IMR-90 (cell line): Measurements from ENCODE around the gene EHD4. TPM values are rescaled to one million over a fixed set of nuclear protein-coding genes. Genes with fewer than 3 reads are reported as not detected.

Source experiments
- ATAC-seq: fragments of 200-7000 bp; cut with Tn5 transposase; 2 replicates; pipeline ENCODE4 v1.9.1; 2020; ENCODE audit warnings: low read depth, mild to moderate bottlenecking, moderate library complexity
- BruUV-seq: library from RNA; stranded (reverse); fragments of 400-500 nt; replicated peaks from 2 replicates; lab custom pipeline; 2021; lab: Mats Ljungman, UMichigan
- CTCF ChIA-PET: fragments of 300-600 bp; formaldehyde crosslinking; extraction: SDS; loops from one replicate; lab custom pipeline; 2021; ENCODE audit warnings: antibody characterized with exemption; lab: Yijun Ruan, JAX
- POLR2A ChIA-PET: fragments of 300-600 bp; sonication (Branson Sonifier 250); formaldehyde crosslinking; loops from one replicate; lab custom pipeline; 2022; ENCODE audit warnings: antibody characterized with exemption; ENCODE audit not compliant: unreplicated experiment; lab: Charles Lee
- DNase-seq: peaks from one replicate; pipeline ENCODE4 v3.0.0; 2013
- H2AFZ ChIP-seq: replicated peaks from 2 replicates; pipeline ENCODE3; 2013; ENCODE audit warnings: low read length, mild to moderate bottlenecking; ENCODE audit not compliant: poor library complexity
- H2AK5ac ChIP-seq: 2 replicates; pipeline ENCODE4 v1.6.1; 2013; ENCODE audit warnings: low read depth, low read length, inconsistent platforms
- H2AK9ac ChIP-seq: replicated peaks from 2 replicates; pipeline ENCODE3; 2013; ENCODE audit warnings: mild to moderate bottlenecking, low read depth, low read length, moderate library complexity; ENCODE audit not compliant: poor library complexity
- H2BK120ac ChIP-seq: 2 replicates; pipeline ENCODE4 v1.6.1; 2013; ENCODE audit warnings: low read depth, low read length, inconsistent platforms
- H2BK15ac ChIP-seq: 3 replicates; pipeline ENCODE4 v1.6.1; 2013; ENCODE audit warnings: low read depth, low read length, inconsistent platforms
- H2BK20ac ChIP-seq: 2 replicates; pipeline ENCODE4 v1.6.1; 2013; ENCODE audit warnings: low read depth, mild to moderate bottlenecking, inconsistent platforms, low read length, moderate library complexity
- H2BK5ac ChIP-seq: 2 replicates; pipeline ENCODE4 v1.6.1; 2013; ENCODE audit warnings: mild to moderate bottlenecking, low read depth, low read length, inconsistent platforms; ENCODE audit not compliant: poor library complexity, severe bottlenecking
- H3K14ac ChIP-seq: replicated peaks from 2 replicates; pipeline ENCODE4 v1.6.1; 2013; ENCODE audit warnings: low read depth, low read length, inconsistent platforms
- H3K18ac ChIP-seq: 2 replicates; pipeline ENCODE4 v1.6.1; 2013; ENCODE audit warnings: low read depth, low read length, control low read depth
- H3K23ac ChIP-seq: 2 replicates; pipeline ENCODE4 v1.6.1; 2013; ENCODE audit warnings: low read depth, low read length, inconsistent platforms
- H3K27ac ChIP-seq: 2 replicates; pipeline ENCODE4 v1.5.1; 2013; ENCODE audit warnings: mild to moderate bottlenecking, control low read depth, low read length; ENCODE audit not compliant: insufficient read depth
- H3K27me3 ChIP-seq: 2 replicates; pipeline ENCODE4 v1.6.1; 2013; ENCODE audit warnings: low read length; ENCODE audit not compliant: control insufficient read depth, insufficient read depth
- H3K36me3 ChIP-seq: 2 replicates; pipeline ENCODE4 v1.6.1; 2013; ENCODE audit warnings: low read length, mixed read lengths; ENCODE audit not compliant: control insufficient read depth, insufficient read depth
- H3K4ac ChIP-seq: 2 replicates; pipeline ENCODE4 v1.6.1; 2013; ENCODE audit warnings: low read depth, low read length, inconsistent platforms
- H3K4me1 ChIP-seq: 2 replicates; pipeline ENCODE4 v1.6.1; 2013; ENCODE audit warnings: low read length, mixed read lengths; ENCODE audit not compliant: control insufficient read depth, insufficient read depth
- H3K4me2 ChIP-seq: 2 replicates; pipeline ENCODE4 v1.6.1; 2013; ENCODE audit warnings: low read depth, mild to moderate bottlenecking, control low read depth, low read length, moderate library complexity
- H3K4me3 ChIP-seq: 2 replicates; pipeline ENCODE4 v1.5.1; 2013; ENCODE audit warnings: low read depth, mild to moderate bottlenecking, control low read depth, low read length, moderate library complexity; ENCODE audit not compliant: insufficient read depth
- H3K56ac ChIP-seq: 2 replicates; pipeline ENCODE4 v1.6.1; 2013; ENCODE audit warnings: low read length, inconsistent platforms; ENCODE audit not compliant: insufficient read depth; ENCODE audit errors: extremely low read depth
- H3K79me1 ChIP-seq, 2 experiments: 2 replicates each; pipeline ENCODE4 v1.6.1; 2013; ENCODE audit warnings: low read length in 2 of 2, inconsistent platforms in 1 of 2, low read depth in 1 of 2
- H3K9ac ChIP-seq: 2 replicates; pipeline ENCODE4 v1.6.1; 2013; ENCODE audit warnings: low read depth, low read length, control low read depth
- H3K9me1 ChIP-seq: 2 replicates; pipeline ENCODE4 v1.6.1; 2013; ENCODE audit warnings: low read length, inconsistent platforms; ENCODE audit not compliant: insufficient read depth
- H3K9me3 ChIP-seq: 2 replicates; pipeline ENCODE4 v1.6.1; 2013; ENCODE audit warnings: low read length; ENCODE audit not compliant: control insufficient read depth, insufficient read depth
- H4K20me1 ChIP-seq: 2 replicates; pipeline ENCODE4 v1.6.1; 2013; ENCODE audit warnings: low read length, inconsistent platforms; ENCODE audit not compliant: insufficient read depth
- H4K5ac ChIP-seq: 2 replicates; pipeline ENCODE4 v1.6.1; 2013; ENCODE audit warnings: mild to moderate bottlenecking, low read depth, low read length, control low read depth
- H4K8ac ChIP-seq, 2 experiments: 2 replicates each; pipeline ENCODE4 v1.6.1; 2013; ENCODE audit warnings: low read depth in 2 of 2, low read length in 2 of 2, control low read depth in 1 of 2, inconsistent platforms in 1 of 2
- H4K91ac ChIP-seq: 2 replicates; pipeline ENCODE4 v1.6.1; 2013; ENCODE audit warnings: low read depth, low read length, inconsistent platforms; ENCODE audit not compliant: insufficient read depth
- BHLHE40 ChIP-seq: fragments of 150-350 bp; IDR thresholded peaks from 2 replicates; pipeline ENCODE4 v1.6.1; 2016; ENCODE audit warnings: mild to moderate bottlenecking, low read depth, low read length
- CEBPB ChIP-seq: IDR thresholded peaks from 2 replicates; pipeline ENCODE4 v1.6.1; 2012; ENCODE audit warnings: low read depth, low read length, improper control_type of control experiment
- CHD1 ChIP-seq: IDR thresholded peaks from 2 replicates; pipeline ENCODE4 v1.6.1; 2012; ENCODE audit warnings: low read depth, low read length, improper control_type of control experiment
- CTCF ChIP-seq: conservative IDR thresholded peaks from 2 replicates; pipeline ENCODE4 v1.5.1; 2012; ENCODE audit warnings: mild to moderate bottlenecking, low read depth, low read length, improper control_type of control experiment
- ELK1 ChIP-seq: fragments of 150-350 bp; IDR thresholded peaks from 2 replicates; pipeline ENCODE4 v1.6.1; 2016; ENCODE audit warnings: low read depth, mild to moderate bottlenecking, low read length, moderate library complexity, borderline replicate concordance
- MAFK ChIP-seq: IDR thresholded peaks from 2 replicates; pipeline ENCODE4 v1.6.1; 2012; ENCODE audit warnings: low read depth, low read length, improper control_type of control experiment
- MAZ ChIP-seq: IDR thresholded peaks from 2 replicates; pipeline ENCODE4 v1.6.1; 2012; ENCODE audit warnings: low read depth, mild to moderate bottlenecking, low read length, improper control_type of control experiment, moderate library complexity, borderline replicate concordance
- MXI1 ChIP-seq: IDR thresholded peaks from 2 replicates; pipeline ENCODE4 v1.6.1; 2012; ENCODE audit warnings: low read depth, mild to moderate bottlenecking, low read length, moderate library complexity, borderline replicate concordance
- RAD21 ChIP-seq: IDR thresholded peaks from 2 replicates; pipeline ENCODE4 v1.6.1; 2012; ENCODE audit warnings: low read length, improper control_type of control experiment
- RFX5 ChIP-seq: IDR thresholded peaks from 2 replicates; pipeline ENCODE4 v1.8.0; 2012; ENCODE audit warnings: low read depth, mild to moderate bottlenecking, low read length, moderate library complexity
- SMC3 ChIP-seq: fragments of 150-350 bp; IDR thresholded peaks from 2 replicates; pipeline ENCODE4 v1.6.1; 2016; ENCODE audit warnings: low read depth, mild to moderate bottlenecking, antibody characterized with exemption, low read length, moderate library complexity
- WGBS, 2 experiments: methylation state at CpG; one replicate each; pipeline versions ENCODE4 v1.1.5 to v1.1.7; 2013; ENCODE audit warnings: missing lambda C conversion rate in 2 of 2; ENCODE audit not compliant: insufficient read length in 1 of 2; ENCODE audit errors: extremely low coverage in 2 of 2; 5-methylcytosine and 5-hydroxymethylcytosine counted together
- dilution Hi-C: fragments of 300-500 bp; cut with HindIII; formaldehyde crosslinking; loops from one replicate; pipeline ENCODE4 v1.14.3; 2018; ENCODE audit warnings: low sequenced_read_pairs; ENCODE audit not compliant: unreplicated experiment
- in situ Hi-C: fragments of 300-500 bp; cut with MboI; formaldehyde crosslinking; loops from 3 replicates; pipeline ENCODE4 v1.14.3; 2019; ENCODE audit warnings: low sequenced_read_pairs, inconsistent platforms, mixed read lengths
- intact Hi-C: fragments of 100-400 bp; cut with micrococcal nuclease; formaldehyde crosslinking; loops from 2 replicates; pipeline ENCODE4 v1.10.0; 2022
- polyA plus RNA-seq, 3 experiments: library from polyadenylated mRNA; depleted of rRNA; stranded (reverse); fragments of >200 nt; gene quantifications; 2 replicates each; pipeline ENCODE4 v1.2.3, GENCODE V29; 2012; ENCODE audit warnings: low replicate concordance in 1 of 3
- total RNA-seq: library from RNA; depleted of rRNA; stranded (reverse); fragments of >200 nt; gene quantifications from 2 replicates; pipeline ENCODE4 v1.2.3, GENCODE V29; 2012

Gene EHD4
- total and polyA plus RNA-seq, 2 of the 4 experiments (the other 2 are of a cell fraction) = 21.0 to 29.0 TPM

GRCh38 chr15:42012241-42012640, 39.9 kb upstream of the EHD4 start:
- Histone ChIP-seq H3K4me1 (no peaks in the 10 kb centered on the region), H3K56ac (no peak overlapping the region), H2BK15ac (no peak overlapping the region), H4K20me1 (no peaks in the 10 kb centered on the region), H2BK5ac (no peak overlapping the region), H3K23ac (no peak overlapping the region), H3K18ac (no peak overlapping the region), H3K27ac (no peak overlapping the region), H3K4me2 (no peak overlapping the region), H3K4ac (no peak overlapping the region), H3K4me3 (no peak overlapping the region), H2BK20ac (no peak overlapping the region), H3K27me3 (peaks cover 79% of the 10 kb centered on the region), H4K91ac (no peak overlapping the region), H3K9me1 (no peaks in the 10 kb centered on the region), H2AK5ac (no peak overlapping the region), H3K9ac (no peak overlapping the region), H3K9me3 (no peaks in the 10 kb centered on the region), H3K36me3 (no peaks in the 10 kb centered on the region), H3K14ac (no peak overlapping the region), H4K8ac (no peak overlapping the region), H4K5ac (no peak overlapping the region), H2AK9ac (no peak overlapping the region), H2BK120ac (no peak overlapping the region), H2AFZ (no peak overlapping the region), H3K79me1 (no peaks in the 10 kb centered on the region)
- POLR2A ChIA-PET = no interaction called here
- TF ChIP-seq MXI1 (no peak), BHLHE40 (no peak), RFX5 (no peak), CHD1 (no peak), RAD21 (no peak), MAFK (no peak), ELK1 (no peak), SMC3 (no peak), MAZ (no peak), CTCF (no peak), CEBPB (no peak)
- CTCF ChIA-PET = interaction anchor here (0.6 kb wide), 1 partner anchor 98 kb away, joined by 3 read pairs; no protein-coding TSS in a partner anchor
- intact Hi-C loops = no loop called here
- WGBS, 2 experiments = no CpG with 5 or more reads among the region's 2 CpGs
- DNase-seq (no peak), ATAC-seq (no peak)
- dilution Hi-C loops = no loop called here
- in situ Hi-C loops = no loop called here
- no TSS peak for BruUV-seq
